Cardiac septum (tissue), 1 donor: Measurements from ENCODE around the gene CPA3. TPM values are rescaled to one million over a fixed set of nuclear protein-coding genes. Genes with fewer than 3 reads are reported as not detected.

ENCODE experiments used
- DNase-seq: peaks from one replicate; pipeline ENCODE4 v3.0.0-alpha.2; 2020; ENCODE audit warnings: low spot score
- intact Hi-C: fragments of 100-400 bp; cut with DNase I; formaldehyde crosslinking; loops from one replicate; pipeline ENCODE4 v1.14.0; 2022
- total RNA-seq: library from RNA; stranded (reverse); fragmentation: NEBNext Ultra II Directional; extraction: Animal tissue kit (Norgen Biotek cat#: 25700); gene quantifications from one replicate; pipeline ENCODE4 v1.2.1, GENCODE V29; 2021
- donor health status: DM: no; HTN: no; CAD: no.

Gene CPA3
- total RNA-seq, 1 donor from 2014 or later, result 1.9 TPM

DNA sequence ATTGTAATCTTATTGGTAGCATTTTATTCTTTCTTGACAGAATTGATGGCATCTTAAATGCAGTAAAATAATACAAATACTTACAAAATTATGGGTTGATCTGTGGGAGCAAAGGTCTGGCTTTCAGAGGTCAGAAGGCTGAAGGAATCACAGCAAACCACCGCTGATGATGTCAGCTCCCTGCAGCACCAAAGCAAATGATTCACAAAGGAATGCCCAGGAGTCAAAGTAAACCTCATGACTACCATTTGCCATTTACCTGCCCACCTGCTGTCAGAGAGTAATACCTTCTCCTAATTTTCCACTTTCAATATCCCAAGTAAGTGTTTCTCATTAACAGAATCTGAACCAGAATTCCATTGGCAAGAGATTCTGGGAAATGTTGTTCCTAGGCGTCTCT lies 46.1 kb downstream of the CPA3 start:
- intact Hi-C loops, result no loop called here
- DNase-seq, result no peak

DNA sequence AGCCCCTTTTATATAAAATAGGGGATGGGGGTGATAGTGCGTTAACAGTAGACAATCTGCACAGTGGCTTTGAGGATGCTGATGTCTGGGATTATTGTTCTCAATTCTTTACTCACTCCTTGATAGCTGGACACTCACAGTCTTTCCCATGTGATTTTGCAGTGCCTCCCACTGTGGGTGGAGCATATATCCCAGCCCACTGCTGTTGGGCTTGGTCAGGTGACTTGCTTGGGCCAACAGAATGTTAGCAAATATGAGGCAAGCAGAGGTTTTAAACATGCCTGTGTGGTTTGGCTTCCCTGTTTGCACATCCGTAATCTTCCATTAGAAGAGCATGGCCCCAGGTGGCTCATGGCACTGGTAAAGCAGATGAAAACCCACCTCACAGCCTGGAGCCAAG lies 46.5 kb downstream of the CPA3 start:
- DNase-seq, result no peak
- intact Hi-C loops, result no loop called here

DNA sequence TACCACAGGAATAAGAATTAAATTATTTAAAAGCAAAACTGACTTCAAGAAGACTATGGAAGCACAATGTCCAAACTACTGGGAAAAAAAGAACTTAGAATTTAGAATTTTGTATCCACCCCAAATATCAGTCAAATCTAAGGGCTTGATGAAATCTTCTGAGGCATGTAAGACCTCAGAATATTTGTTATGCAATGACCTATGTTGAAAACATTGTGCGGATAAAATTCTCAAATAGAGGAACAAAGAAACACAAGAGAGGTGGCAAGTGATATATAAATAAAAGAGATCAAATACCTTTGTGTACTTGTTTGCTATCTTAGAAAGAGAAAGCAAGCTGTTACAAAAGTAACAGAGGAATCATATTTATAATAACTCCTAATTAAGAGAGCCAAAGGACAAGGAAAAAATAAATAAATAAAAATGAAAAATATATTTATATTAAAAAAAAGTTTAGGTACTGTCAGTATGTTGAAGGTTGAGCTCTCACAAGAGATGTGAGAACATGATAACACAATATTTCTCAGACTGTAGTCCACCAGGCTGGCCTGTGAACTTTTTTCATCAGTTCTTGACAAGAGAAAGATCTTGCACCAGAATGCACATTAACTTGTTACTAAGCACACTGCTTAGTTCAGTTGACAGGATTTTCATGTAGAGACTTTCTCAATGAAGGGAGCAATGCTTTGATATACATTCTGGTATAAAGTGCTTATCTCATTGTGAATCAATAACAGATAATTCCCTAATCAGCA lies 50.0 kb downstream of the CPA3 start:
- no peak for DNase-seq
- intact Hi-C loops, result no loop called here

DNA sequence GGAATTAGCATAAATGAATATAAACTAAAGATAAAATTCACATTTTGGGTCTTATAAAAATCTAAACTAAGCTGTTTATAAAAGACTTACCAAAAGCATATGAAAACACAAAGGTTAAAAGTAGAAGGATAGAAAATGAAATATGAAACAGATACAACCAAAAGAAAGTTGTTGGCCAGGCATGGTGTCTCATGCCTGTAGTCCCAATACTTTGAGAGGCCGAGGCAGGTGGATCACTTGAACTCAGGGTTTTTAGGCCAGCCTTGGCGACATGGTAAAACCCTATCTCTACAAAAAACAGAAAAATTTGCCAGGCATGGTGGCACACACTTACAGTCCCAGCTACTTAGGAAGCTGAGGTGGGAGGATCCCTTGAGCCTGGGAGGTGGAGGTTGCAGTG lies 51.0 kb downstream of the CPA3 start:
- intact Hi-C loops, result no loop called here
- DNase-seq, result no peak

DNA sequence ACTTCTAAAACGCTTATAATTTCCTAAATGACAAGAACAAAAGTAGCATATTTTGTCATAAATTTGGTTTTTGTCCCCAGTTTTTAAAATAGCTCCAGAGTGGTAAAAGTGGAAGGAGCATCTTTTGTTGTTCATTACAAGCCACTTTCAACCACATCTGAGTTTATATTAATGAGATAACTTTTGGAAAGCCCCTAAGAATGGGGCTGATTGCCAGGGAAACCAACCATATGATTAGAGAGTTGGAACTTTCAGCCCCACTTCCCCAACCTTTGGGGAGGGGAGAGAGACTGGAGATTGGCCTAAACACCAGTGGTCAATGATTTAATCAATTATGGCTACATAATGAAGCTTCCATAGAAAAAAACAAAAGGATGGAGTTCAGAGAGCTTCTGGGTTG lies 57.4 kb downstream of the CPA3 start:
- intact Hi-C loops, result no loop called here
- DNase-seq, result no peak

DNA sequence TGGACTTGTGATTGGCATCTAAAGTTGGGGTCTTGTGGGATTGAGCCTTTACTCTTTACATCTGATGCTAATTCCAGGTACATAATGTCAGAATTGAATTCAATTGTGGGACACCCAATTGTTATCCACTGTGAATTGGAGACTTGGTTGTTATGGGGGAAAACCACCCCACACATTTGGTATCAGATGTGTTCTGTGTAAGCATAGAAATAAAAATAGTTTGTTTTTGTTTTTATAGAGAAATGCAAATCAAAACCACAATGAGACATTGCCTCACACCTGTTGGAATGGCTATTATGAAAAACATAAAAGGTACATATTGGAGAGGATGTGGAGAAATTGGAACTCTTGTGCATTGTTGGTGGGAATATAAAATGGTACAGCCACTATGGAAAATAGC lies 58.5 kb downstream of the CPA3 start:
- intact Hi-C loops, result no loop called here
- no peak for DNase-seq

DNA sequence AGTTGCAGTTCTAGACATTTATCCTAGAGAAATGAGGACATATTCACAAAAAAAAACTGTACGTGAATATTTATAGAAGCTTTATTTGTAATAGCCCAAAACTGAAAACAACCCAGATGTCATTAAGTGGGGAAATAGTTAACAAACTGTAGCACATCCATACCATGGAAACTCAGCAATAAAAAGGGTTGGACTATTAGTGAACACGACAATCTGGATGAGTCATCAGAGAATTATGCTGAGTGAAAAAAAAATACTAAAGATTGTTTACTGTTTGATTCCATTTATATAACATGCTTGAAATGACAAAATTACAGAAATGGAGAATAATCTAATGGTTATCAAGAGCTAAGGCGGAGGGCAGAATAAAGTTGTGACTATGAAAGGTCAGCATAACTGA lies 59.5 kb downstream of the CPA3 start:
- intact Hi-C loops, result no loop called here
- no peak for DNase-seq

DNA sequence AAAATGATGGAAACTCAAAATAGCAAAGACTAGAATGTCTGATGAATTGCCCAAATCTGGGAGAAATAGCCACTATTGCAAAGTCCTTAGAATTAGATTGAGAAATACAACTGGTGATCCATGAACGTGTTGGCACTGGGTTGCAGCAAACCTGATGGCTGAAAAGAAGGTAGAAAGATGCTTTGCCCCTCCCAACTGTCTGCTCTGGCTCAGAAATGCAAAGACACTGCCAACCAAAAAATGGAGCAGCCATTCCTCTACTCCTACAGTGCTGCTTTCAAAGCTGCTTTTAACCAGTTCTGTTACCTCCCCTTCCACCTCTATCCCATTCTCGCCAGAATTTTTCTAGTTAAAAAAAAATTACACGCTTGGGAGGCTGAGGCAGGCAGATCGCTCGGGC lies 60.7 kb downstream of the CPA3 start:
- no peak for DNase-seq
- intact Hi-C loops, result no loop called here

DNA sequence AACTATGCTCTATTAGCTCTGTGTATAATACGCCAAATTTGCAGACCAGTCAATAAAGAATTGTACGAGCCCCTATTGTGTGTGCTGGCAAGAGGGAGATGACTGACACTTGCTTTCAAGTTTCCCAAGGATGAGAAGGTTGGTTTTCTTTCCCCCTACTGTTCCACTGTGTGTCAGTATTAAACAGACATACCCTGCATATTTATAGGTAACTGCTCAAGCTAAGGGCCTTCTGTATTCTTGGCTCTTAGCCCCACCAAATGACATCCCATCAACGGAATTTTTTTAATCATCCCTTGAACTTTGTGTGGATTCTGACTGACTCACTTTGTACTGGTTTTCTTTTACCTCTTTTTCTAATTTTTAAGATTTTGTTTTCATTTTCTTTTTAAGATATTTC lies 65.7 kb downstream of the CPA3 start:
- intact Hi-C loops, result no loop called here
- DNase-seq, result no peak

DNA sequence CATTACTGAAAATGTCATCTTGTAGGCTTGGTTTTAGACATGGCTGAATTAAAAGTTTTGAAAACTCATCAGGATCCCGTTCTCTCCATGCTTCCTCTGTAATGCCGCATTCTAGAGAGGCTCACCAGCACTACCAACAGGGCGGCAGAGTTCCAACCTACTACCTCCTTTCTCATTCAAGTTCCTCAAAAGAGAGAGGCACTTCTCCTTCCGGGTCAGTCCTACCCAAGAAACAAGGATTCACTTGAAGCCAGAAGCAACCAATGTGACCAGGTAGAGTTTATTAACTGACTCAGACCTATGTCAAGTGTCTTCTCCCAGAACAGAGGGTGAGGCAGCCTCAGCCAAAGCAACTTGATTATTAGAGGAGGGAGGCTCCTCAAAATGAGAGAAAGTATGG lies 66.5 kb downstream of the CPA3 start:
- no peak for DNase-seq
- intact Hi-C loops, result no loop called here

DNA sequence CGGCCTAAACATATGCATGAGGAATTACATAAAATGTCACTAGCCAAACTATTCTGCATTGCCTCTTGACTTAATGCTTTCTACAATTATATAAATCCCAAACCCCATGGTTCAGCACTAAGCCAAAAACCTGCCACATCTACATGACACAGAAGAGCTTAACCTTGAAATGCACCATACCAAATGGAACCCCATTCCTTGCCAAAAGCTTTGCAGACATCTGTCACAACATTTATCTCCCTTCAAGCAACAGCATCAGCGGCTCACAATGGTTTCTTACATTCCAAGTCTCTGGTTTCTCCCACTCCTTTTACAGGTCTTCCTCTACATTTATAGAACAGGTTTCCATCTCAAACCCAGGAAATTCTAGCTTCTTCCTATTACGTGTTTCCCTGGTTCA lies 67.9 kb downstream of the CPA3 start:
- no peak for DNase-seq
- intact Hi-C loops, result no loop called here

DNA sequence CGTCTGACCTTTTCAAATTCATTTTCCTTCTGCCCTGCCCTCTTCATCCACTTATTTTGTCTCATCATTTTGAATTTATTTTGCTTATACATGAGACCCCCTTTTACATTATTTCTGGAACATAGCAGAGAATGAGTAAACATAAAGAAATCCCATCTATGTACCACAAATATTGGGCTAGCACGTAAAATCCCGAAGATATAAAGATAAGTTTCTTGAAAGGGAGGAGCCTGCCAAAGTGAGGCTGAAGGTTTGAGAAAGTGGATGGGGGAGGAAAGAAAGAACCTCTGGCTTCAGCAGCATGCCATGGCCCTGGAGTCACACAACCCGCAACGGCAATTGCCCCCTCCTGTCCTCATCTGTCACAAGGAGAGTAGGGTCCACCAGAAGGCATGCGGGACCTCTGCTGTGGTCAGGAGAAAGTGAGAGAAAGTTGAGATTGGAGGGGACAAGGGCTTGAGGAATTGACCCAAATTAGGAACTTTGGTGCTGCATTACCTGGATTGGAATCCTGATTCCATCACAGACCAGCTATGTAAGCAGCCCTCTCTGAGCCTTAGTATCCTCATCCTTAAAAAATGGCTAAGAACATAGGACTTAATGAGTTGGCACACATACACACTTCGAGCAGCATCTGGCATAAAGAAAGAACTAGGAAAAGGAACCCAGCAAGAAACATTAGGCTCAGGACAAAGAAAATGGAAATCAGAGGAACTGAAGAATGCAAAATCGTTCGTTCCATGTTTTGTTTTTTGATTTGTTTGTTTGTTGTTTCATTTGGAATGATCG lies 72.6 kb downstream of the CPA3 start:
- DNase-seq, result no peak
- intact Hi-C loops, result no loop called here

DNA sequence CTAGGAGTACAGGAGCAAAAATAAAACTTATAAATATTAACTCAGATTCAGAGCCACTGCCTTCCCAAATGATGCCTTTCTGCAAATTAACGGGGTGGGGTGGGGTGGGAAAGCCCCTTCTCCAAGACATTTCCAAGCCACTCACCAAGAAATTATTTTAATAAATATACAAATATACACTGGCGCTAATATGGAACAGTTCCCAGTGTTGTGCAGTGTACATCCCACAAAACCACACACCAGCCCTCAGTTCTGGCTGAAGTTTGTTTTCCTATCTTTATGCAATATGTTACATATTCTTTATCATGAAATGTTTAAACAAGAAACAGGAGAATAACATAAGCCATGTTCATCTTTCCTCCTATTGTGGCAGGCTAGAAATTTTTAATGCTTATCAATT lies 73.2 kb downstream of the CPA3 start:
- intact Hi-C loops, result no loop called here
- DNase-seq, result no peak

DNA sequence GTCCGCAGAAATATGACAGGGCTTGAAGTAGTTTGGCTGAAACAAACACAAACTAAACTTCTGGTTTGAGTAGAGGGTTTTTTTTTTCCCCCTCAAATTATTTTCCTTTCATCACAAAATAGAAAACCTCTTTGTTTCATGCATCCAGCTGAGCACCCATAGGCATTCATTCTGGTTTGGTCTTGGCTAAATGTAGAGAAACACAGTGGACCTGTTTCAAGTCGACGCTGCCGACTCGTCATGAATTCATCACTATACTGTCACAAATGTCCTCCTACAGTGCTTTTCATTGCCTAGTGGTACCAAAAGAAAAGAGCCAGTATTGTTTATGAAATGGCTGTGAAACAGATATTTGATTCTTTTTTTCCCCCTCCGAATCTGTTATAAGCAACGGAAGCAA lies 73.8 kb downstream of the CPA3 start:
- DNase-seq, result no peak
- intact Hi-C loops, result no loop called here

DNA sequence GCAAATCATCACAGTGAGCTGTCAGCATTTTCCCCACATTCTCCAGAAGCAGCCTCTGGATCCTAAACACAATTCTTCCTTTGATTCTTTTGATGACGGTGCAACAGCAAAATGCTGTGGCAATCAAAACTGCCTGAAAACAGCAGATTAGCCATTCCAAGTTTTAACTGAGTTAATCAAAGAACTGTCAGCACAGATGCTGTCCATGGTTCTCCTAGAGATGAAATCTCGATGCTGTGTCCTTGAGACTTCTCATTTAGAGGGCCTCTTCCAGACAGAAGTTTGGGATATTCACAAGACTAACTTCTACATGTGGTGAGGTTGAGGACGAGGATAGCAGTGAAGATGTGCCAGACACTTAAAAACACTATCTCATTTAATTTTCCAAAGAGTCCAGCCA lies 75.9 kb downstream of the CPA3 start:
- DNase-seq, result no peak
- intact Hi-C loops, result no loop called here

DNA sequence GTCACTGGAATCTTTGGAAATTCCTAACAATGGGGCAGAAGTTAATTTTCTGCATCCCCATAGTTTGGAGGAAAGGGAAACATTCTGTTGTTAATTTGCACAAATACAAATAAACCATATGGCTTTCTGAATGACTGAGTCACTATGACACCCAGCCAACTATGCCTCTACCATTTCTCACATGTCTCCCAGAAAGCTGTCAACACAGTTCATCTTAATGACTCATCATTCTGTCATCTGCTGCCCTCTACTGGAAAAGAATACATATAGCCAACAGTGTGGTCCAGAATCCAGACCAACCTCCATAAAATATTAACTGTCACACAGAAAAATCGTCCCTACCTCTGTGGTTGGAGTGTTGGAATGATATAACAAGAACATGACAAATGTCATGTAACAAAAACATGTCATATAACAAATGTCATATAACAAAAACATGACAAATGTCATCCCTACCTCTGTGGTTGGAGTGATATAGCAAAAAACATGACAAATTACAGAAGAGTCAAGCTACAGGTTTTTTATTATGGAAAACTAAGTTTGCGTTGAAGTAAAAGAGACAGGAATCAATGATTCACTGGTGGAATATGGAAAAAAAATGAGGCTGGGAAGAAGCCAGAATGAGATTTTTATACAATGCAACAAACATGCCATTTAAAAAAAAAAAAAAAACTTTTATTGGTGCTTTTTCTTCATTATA lies 78.6 kb downstream of the CPA3 start:
- intact Hi-C loops, result no loop called here
- DNase-seq, result no peak

DNA sequence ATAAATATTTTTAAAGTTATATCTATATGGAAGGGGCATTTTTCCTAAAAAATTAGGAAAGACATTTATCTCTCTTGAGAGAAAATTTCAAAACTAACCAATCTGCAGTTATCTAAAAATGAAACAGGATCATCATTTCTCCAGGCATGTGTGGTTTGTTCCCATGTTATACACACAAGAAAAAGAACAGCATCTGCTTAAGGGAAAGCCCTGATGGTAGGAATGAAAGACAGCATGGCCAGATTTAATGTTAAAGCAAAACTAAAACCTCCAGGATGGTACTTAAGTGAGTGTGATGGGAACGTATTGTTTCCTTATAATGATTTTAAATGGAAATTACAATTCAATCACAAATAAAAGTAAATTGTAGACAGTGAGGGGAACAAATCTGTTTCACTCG lies 80.0 kb downstream of the CPA3 start:
- intact Hi-C loops, result no loop called here
- no peak for DNase-seq
